B cell (primary cell): ENCODE data around the gene CHD2.

Experiments used
- EZH2 ChIP-seq: IDR thresholded peaks from 2 replicates; pipeline ENCODE4 v1.6.1; 2012; ENCODE audit warnings: borderline replicate concordance, low read depth, mild to moderate bottlenecking, moderate library complexity, low read length; ENCODE audit not compliant: insufficient read depth, poor library complexity, severe bottlenecking
- TF ChIP-seq, protein P1 (sequence below): fragments of 200-600 bp; IDR thresholded peaks from one replicate; pipeline ENCODE4 v1.8.0; 2022; ENCODE audit warnings: antibody characterized with exemption, mild to moderate bottlenecking

DNA sequence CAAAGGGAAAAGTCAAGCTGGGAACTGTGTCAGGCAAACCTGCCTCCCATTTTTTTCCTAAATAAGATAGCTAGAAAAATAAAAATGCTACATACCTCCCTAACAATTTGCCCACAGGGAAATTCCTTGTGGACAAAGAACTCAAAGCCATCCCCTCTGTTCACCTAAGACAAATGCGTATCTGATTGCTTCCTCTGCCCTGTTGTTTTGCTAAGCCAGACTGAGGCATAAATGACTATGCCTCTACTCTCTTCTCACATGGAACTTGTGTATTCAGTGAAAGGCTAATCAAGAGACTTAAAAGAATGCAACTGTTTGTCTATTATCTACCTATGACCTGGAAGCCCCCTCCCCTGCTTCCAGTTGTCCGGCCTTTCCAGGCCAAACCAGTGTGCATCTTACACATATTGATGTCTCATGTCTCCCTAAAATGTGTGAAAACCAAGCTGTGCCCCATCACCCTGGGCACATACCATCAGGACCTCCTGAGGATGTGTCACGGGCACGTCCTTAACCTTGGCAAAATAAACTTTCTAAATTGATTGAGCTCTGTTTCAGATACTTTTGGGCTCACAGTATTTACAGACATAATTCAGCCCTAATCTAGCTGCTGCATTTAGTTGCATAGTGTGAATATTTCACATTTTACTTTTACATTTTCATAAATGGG lies 15.8 kb downstream of the CHD2 start:
- TF ChIP-seq, protein P1, sequence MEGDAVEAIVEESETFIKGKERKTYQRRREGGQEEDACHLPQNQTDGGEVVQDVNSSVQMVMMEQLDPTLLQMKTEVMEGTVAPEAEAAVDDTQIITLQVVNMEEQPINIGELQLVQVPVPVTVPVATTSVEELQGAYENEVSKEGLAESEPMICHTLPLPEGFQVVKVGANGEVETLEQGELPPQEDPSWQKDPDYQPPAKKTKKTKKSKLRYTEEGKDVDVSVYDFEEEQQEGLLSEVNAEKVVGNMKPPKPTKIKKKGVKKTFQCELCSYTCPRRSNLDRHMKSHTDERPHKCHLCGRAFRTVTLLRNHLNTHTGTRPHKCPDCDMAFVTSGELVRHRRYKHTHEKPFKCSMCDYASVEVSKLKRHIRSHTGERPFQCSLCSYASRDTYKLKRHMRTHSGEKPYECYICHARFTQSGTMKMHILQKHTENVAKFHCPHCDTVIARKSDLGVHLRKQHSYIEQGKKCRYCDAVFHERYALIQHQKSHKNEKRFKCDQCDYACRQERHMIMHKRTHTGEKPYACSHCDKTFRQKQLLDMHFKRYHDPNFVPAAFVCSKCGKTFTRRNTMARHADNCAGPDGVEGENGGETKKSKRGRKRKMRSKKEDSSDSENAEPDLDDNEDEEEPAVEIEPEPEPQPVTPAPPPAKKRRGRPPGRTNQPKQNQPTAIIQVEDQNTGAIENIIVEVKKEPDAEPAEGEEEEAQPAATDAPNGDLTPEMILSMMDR: no peak
- TF ChIP-seq EZH2: no peak
